ENCODE data around the gene ATG7.
"Not testable (repeated sequence)": the region's sequence is repeated elsewhere in the genome, so short reads cannot be mapped to it uniquely, and the experiment has no call there.

ATG7 gene

DNA sequence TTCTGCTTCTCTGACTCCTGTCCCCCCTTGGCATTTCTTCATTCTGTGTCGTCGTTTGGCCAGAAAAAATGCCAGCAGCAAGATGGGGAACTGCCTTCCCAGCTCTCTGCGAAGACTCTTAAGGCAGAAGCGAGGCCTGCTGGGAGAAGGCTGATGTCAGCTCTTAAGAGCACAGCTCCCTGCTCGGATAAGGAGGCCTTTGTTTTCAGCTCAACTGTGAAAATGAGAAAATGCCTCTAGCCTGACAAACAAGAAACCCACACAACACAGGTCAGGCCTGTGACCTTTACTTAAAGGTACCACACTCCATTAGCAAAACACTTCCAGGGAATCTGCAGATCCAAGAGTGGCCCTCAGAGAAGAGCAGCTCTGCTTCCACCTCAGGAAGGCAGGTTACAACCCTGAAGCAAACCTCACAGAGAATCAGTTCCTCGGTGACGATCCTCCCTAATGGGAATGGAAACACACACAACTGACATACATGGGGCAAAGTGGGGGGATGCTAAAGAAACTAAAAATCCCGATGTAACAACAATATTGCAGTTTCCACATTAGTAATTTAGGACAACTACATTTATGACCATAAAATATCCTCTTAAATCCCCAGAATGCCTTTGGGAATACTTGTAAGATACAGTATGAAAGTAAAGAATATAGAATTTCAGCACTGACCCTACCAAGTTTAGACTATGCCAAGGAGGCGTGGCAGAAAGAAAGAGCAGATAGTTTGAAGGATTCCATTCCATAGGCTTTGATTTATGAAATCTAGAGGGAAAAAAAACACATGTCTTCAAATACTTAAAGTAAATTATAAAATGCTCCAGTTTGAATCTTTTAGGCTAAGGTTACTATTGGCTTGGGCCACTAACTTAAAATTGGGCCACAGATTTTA is 319.4 kb downstream of the ATG7 start:
- Histone ChIP-seq H3K36me3 (replicated peaks) (peaks cover 5% of the 10 kb centered on the region), H3K27me3 (replicated peaks) (no peaks in the 10 kb centered on the region), H3K27ac (peak overlapping the region; percentile 87), H3K4me3 (ENCODE audit: low read depth, low read length) (no peak overlapping the region)
- TF ChIP-seq, protein P1, sequence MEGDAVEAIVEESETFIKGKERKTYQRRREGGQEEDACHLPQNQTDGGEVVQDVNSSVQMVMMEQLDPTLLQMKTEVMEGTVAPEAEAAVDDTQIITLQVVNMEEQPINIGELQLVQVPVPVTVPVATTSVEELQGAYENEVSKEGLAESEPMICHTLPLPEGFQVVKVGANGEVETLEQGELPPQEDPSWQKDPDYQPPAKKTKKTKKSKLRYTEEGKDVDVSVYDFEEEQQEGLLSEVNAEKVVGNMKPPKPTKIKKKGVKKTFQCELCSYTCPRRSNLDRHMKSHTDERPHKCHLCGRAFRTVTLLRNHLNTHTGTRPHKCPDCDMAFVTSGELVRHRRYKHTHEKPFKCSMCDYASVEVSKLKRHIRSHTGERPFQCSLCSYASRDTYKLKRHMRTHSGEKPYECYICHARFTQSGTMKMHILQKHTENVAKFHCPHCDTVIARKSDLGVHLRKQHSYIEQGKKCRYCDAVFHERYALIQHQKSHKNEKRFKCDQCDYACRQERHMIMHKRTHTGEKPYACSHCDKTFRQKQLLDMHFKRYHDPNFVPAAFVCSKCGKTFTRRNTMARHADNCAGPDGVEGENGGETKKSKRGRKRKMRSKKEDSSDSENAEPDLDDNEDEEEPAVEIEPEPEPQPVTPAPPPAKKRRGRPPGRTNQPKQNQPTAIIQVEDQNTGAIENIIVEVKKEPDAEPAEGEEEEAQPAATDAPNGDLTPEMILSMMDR (IDR thresholded peaks at IDR 0.05; ENCODE audit: low read depth, low read length, missing control alignments) = no peak
- in situ Hi-C loops (cut with HindIII; ENCODE audit: low pct_ligation_motif_present, low sequenced_read_pairs) = no loop called here
- peak; percentile 76 for DNase-seq

DNA sequence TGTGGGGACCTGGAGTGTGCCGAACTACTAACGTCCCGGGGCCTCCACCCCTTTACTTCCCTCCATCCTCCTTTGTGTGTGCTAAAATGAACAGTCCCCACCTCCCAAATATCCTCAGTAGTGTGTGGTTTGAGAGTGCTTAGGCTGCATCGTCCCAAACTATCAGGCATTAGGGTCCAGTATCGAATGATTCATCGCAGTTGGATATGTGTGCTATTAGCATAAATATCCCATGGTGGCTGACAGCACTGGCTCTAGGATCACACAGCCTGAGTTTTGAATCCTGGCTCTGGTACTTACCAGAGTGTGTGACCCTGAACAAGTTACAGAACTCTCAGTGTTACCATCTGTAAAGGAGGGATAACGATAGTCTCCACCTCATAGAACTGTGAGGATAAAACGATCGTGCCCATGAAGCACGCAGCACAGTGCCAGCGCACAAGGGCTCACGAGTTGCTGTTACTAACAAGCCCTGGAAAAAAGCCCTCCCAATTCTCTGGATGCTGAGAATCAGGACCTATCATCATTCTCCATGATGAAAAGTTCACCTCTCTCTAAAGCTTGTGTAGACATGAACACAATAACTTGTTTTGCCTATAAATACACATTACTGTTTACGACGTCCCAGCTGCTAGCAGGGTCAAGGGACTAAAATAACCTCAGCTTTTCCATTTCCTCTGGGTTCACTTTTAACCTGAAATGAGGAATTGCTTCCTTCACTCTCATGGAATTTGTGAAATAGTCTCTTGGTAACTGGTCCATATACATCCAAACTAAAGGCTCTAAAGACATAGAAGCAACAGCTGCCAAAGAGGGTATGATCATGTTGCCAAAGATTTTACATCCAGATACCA is 320.5 kb downstream of the ATG7 start:
- Histone ChIP-seq H3K4me3 (ENCODE audit: low read depth, low read length) (no peak overlapping the region), H3K27ac (peak overlapping the region; percentile 87), H3K36me3 (replicated peaks) (peaks cover 5% of the 10 kb centered on the region), H3K27me3 (replicated peaks) (no peaks in the 10 kb centered on the region)
- in situ Hi-C loops (cut with HindIII; ENCODE audit: low pct_ligation_motif_present, low sequenced_read_pairs) = no loop called here
- TF ChIP-seq, protein P1 (IDR thresholded peaks at IDR 0.05; ENCODE audit: low read depth, low read length, missing control alignments) = no peak
- peak; percentile 47 for DNase-seq

DNA sequence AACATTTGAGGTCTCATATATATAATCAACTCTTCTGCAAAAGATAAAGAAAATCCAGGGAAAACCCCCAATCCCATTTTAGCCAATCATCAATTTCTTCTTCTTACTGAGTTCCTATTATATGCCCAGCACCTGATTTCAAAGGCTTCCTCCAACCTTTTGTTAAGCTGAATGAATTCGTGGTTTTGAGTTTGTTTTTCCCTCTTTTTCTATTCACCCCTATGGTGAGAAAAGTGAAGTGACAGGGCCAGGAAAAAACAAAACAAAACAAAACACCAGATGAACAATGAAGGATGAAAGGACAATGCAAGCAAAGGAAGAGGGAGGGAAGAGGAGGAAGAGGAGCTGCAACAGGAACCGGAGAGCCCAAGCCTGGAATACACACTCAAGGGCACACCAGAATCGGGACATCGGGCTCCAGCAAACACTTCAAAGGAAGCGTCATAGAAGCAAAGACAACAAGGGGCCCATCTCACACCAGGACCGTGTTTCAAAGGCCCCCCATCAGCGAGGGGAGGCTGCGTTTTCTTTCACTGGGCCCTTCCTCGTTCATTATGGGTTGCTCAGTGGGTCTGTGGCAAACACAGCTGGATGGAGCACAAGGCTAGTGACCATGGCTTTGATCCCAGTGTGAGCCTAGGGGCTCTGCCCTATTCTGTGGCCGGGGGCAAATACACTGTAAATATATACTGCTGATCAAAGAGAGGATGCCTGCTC is 321.3 kb downstream of the ATG7 start:
- Histone ChIP-seq H3K36me3 (replicated peaks) (peaks cover 5% of the 10 kb centered on the region), H3K27ac (no peak overlapping the region), H3K27me3 (replicated peaks) (no peaks in the 10 kb centered on the region), H3K4me3 (ENCODE audit: low read depth, low read length) (no peak overlapping the region)
- in situ Hi-C loops (cut with HindIII; ENCODE audit: low pct_ligation_motif_present, low sequenced_read_pairs) = no loop called here
- TF ChIP-seq, protein P1 (IDR thresholded peaks at IDR 0.05; ENCODE audit: low read depth, low read length, missing control alignments) = no peak
- no peak for DNase-seq

DNA sequence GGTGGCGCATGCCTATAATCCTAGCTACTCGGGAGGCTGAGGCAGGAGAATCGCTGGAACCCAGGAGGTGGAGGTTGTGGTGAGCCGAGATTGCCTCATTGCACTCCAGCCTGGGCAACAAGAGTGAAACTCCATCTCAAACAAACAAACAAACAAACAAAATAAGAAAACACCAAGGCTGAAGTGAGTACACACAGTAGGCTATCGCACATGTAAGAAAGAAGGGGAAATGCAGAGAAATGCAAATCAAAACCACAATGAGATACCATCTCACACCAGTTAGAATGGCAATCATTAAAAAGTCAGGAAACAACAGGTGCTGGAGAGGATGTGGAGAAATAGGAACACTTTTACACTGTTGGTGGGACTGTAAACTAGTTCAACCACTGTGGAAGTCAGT is 322.8 kb downstream of the ATG7 start:
- DNase-seq; in situ Hi-C loops (cut with HindIII; ENCODE audit: low pct_ligation_motif_present, low sequenced_read_pairs); H3K27me3 ChIP-seq (replicated peaks); H3K36me3 ChIP-seq (replicated peaks); H3K4me3 ChIP-seq (ENCODE audit: low read depth, low read length); H3K27ac ChIP-seq: not testable (repeated sequence)

DNA sequence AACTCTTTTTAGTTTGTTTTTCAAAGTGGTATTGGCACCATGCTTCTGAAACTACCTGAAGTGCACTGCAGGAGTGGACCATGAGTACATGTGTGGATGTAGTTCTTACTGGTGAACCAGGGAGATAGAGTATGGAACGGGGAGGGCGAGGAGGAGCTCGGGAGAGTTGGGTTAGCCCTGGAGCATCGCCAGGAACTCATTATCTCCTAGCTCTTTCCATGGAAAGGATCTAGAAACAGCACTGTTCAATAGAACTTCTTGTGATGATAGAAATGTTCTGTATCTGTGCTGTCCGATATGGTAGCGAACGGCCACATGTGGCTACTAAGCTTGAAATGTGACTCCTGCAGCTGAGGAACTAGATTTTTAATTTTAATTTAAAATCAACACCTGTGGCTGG is 324.2 kb downstream of the ATG7 start:
- no peak overlapping the region for H3K27ac ChIP-seq
- H3K27me3 ChIP-seq (replicated peaks) = no peaks in the 10 kb centered on the region
- H3K4me3 ChIP-seq (ENCODE audit: low read depth, low read length) = no peak overlapping the region
- H3K36me3 ChIP-seq (replicated peaks) = peaks cover 10% of the 10 kb centered on the region
- TF ChIP-seq, protein P1 (IDR thresholded peaks at IDR 0.05; ENCODE audit: low read depth, low read length, missing control alignments) = no peak
- in situ Hi-C loops (cut with HindIII; ENCODE audit: low pct_ligation_motif_present, low sequenced_read_pairs) = no loop called here
- DNase-seq = no peak
